CD4-positive, alpha-beta T cell treated with Interleukin-4 for 4 hours (primary cell): ENCODE results near the gene SURF1.

Source experiments
- DNase-seq: peaks from one replicate; pipeline ENCODE4 v3.0.0-alpha.2; 2020

The SURF1 gene

GRCh38 chr9:133315997-133316396, 40.3 kb downstream of the SURF1 start:
- DNase-seq: no peak

DNA sequence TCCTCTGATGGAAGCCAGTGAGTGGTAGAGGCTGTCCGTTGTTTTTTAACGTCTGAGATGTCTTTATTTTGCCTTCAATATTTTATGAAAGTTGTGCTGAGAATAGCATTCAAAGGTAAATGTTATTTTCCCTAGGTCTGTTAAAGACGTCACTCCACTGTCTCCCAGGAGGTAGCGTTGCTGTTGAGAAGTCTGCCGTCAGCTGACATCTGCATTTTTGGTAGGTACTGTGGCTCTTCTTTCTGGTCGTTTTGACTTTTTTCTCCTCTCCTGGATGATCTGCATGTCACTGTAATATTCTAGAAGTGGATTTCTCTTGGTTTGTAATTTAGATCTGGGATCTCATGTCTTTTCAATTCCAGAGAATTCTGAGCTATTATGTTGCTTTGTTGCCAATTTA, 46.7 kb downstream of the SURF1 start:
- no peak for DNase-seq

- no peak for DNase-seq
These were observed 49.0 kb downstream of the SURF1 start for GRCh38 chr9:133307301-133307700.

- DNase-seq: no peak
These were observed 49.8 kb downstream of the SURF1 start for GRCh38 chr9:133306242-133307204.

DNA sequence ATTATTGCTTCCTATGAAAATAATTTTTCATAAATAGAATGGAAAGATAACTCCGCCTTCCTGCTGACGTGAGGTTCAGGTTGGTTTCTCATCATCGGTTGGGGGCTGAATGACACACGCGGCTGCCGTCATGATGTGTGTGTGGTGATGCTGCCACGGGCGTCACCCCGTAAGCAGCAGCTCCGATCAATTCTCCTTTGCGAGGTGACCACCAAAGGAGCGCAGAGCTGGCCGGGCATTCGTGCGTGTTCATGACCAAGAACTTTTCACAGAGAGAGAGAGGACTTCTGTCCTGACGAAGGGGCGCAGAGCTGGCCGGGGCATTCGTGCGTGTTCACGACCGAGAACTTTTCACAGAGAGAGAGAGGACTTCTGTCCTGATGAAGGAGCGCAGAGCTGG, 50.6 kb downstream of the SURF1 start:
- no peak for DNase-seq

DNA sequence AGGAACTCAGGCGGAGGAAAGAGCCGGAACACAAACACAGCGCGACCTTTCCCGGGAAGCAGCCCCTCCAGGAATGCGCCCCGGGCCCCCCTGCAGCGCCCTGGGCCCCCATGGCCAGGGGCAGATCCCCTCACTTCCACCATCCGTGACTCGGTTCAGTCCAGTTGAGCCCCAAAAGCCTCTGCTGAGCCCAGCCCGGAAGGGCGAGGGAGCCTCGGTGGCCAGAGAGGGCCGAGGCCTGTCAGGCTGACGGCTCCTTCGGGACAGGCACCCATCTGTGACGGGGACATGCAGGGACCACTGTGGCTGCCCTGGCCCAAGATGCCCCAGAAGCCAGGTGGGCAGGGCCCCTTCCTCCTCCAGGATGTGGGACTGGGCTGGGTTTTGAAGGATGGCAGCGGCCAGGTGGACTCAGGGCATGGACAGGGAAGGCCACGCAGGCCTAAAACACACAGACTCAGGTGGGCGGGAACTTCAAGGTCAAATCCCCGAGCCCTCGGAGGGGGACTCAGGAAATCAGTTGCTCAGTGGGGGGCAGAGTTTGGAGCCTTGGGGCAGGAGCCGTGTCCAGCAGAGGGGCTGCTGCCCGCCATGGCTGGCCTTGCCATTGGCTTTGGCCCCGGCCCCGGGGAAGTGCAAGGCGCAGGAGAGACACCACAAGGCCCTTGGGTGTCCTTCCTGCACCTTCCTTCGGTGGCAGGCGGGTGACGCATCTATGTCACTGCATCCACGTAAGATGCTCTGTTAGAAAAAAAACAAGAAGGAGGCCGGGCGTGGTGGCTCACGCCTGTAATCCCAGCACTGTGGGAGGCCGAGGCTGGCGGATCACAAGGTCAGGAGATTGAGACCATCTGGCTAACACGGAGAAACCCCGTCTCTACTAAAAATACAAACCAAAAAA, 51.6 kb downstream of the SURF1 start:
- no peak for DNase-seq

GRCh38 chr9:133304158-133304470, 52.2 kb downstream of the SURF1 start:
- no peak for DNase-seq

DNA sequence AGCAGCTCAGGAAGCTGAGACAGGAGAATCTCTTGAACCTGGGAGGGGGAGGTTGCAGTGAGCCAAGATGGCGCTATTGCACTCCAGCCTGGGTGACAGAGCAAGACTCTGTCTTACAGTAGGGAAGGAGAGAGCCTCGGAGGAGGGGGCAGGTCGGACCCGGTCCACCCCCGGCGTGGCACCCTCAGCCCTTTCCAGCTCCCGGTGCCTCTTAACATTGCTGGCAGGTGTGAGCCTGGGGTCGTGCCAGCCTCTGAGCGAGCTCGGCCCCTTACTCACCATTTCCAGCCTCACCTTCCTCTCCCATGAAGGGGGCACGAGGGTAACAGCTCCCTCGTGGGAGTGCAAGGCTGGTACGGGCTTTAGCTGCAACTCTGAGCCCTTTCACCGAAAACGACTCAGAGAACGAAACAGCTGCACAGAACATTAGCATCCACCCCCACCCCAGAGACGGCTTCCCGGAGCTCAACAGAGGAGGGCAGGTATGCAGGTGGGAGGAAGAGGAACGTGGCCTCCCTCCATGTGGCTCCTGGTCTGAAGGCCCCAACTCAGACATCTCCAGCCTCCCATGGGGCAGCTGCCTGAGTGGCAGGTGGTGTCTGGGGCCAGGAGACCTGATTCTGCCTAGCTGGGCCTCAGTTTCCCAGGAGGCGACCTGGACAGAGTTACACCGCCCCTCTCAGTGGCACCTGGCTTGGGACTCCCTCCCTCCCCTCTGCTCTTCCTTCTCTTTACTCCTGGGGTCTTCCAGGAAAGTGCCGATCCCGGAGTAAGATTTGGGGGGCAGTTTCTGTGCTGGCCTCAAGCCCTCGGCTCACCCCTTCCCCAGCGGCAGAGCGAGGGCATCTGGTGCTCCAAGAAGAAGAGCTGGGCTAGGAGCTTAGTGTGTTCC, 52.8 kb downstream of the SURF1 start:
- DNase-seq: no peak
